GM19452 (cell line): ENCODE results near the gene TRNAU1AP.
"Not testable (repeated sequence)": the region's sequence is repeated elsewhere in the genome, so short reads cannot be mapped to it uniquely, and the experiment has no call there.

ENCODE experiments used
- ATAC-seq: cut with Tn5 transposase; IDR thresholded peaks from one replicate; pipeline ENCODE4 v1.9.1; 2021; ENCODE audit not compliant: unreplicated experiment

The TRNAU1AP gene

DNA sequence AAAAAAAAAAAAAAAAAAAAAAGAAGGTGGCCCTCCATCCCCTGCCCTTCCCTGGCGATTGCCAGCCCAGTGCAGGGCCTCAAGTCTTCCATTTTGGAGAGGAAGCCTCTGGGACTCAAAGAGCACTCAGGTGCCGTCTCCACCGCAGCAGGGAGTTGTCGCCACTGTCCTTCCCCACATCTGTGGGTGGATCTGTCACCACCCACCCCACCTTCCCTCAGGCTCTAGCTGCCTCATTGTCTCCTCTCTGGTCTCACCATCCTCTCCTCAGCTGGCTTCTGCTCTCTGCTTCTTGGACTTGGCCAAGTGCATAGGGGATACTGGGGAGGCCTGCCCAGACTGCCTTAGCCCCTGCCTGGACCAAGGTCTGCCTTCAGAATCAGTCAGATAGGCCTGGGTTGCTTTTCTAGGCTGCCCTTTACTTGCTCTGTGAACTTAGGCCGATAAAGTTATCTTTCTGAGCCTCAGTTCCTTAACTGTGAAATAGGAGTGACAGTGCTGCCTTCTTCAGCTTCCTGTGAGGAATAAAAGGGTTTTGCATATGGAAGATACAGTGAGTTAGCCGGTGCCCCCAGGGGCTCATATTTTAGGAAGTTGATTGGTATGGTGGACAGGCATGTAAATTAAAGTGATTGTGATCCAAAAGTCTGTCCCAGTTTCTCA lies 31.3 kb upstream of the TRNAU1AP start:
- no peak for ATAC-seq

DNA sequence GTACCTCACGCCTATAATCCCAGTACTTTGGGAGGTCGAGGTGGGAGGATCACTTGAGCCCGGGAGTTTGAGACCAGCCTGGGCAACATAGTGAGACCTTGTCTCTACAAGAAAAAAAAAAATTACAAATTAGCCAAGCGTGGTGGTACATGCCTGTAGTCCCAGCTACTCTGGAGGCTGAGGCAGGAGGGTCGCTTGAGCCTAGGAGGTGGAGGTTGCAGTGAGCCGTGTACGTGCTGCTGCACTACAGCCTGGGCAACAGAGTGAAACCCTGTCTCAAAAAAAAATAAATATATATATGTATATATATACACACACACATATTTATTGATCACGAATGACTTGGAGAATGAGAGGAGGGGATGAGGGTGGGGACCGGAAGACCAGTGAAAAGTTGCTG lies 30.3 kb upstream of the TRNAU1AP start:
- not testable (repeated sequence) for ATAC-seq

DNA sequence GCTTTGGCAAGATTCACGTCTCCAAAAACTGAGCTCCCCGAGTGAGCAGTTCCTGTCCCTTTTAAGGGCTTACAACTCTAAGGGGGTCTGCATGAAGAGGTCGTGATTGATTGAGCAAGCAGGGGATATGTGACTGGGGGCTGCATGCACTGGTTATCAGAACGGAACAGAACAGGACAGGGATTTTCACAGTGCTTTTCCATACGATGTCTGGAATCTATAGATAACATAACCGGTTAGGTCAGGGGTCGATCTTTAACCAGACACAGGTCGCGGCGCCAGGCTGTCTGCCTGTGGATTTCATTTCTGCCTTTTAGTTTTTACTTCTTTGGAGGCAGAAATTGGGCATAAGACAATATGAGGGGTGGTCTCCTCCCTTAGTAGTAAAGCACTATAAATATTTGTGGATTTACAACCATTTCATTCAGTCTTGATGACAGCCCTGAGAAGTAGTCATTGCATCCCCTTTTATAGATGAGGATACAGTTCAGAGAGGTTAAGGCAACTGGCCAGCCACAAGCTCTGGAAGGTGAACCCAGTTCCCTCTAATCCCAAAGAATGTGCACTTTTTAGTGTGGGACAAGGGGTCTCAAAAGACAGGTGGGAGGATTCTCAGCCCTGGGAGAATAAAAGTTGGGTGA lies 27.8 kb upstream of the TRNAU1AP start:
- ATAC-seq, result not testable (repeated sequence)

DNA sequence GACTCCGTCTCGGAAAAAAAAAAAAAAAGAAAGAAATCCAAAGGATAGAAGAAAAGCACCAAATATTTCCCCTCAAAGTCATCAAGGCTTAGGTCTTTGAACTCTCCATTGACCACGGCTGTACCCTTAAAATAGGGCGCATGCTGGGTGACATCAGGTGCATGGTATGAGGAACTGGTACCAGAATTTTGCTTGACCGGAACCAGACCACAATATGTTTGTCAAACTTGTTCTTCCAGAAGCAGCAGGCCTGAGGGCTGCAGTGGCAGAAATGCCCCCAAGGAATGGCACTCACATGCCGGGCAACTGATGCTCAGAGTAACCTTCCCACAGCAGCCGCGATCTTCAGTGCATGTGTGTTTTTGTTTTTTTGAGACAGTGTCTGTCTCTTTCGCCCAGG lies 26.0 kb upstream of the TRNAU1AP start:
- no peak for ATAC-seq

DNA sequence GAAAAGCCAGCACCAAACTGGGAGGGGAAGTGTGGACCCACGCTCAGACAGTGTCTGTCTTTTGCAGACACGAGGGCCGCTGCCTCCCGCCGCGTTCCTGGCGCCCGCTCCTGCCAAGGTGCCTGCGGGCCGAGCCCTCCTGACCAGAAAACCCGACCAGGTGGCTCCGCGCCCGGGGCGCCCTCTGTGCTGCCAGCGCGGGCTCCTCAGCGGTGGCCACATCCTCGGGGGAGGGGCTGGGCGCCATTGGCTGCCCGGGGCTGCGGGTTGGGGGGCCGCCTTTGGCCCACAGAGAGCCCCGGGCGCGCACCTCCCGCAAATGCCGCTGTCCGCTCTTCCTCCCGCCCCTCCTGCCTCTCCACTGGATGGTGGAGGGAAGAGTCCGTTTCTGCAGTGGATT lies 22.4 kb upstream of the TRNAU1AP start:
- ATAC-seq, result no peak

DNA sequence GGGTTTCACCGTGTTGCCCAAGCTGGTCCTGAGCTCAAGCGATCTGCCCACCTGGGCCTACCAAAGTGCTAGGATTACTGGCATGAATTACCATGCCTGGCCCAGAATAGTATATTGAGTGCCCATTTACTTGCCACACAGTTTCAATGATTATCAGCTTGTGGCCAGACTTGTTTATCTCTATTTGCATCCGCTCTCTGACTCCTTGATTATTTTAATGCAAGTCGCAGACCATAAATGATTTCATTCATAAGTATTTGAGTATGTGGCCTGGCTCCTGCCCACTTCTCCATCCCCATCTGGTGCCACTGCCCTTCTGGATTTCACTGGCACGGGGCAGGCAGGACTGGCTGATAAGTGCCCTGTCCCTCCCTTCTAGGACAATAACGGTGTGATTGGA lies 18.2 kb upstream of the TRNAU1AP start:
- no peak for ATAC-seq

DNA sequence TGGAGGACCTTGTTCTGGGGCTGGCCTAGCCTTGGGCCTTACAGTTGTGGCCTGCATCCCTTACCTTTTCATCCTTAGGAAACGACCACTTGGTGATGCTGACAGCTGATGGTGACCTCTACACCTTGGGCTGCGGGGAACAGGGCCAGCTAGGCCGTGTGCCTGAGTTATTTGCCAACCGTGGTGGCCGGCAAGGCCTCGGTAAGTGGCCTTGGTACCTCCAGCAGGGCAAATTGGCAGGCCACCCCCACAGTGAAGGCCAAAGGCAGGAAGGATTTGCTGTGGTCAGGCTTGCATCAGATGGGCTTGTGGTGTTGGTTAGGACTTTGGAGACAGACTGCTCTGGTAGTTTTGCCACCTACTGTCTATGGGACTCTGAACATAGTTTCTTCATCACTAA lies 17.7 kb upstream of the TRNAU1AP start:
- ATAC-seq, result no peak

DNA sequence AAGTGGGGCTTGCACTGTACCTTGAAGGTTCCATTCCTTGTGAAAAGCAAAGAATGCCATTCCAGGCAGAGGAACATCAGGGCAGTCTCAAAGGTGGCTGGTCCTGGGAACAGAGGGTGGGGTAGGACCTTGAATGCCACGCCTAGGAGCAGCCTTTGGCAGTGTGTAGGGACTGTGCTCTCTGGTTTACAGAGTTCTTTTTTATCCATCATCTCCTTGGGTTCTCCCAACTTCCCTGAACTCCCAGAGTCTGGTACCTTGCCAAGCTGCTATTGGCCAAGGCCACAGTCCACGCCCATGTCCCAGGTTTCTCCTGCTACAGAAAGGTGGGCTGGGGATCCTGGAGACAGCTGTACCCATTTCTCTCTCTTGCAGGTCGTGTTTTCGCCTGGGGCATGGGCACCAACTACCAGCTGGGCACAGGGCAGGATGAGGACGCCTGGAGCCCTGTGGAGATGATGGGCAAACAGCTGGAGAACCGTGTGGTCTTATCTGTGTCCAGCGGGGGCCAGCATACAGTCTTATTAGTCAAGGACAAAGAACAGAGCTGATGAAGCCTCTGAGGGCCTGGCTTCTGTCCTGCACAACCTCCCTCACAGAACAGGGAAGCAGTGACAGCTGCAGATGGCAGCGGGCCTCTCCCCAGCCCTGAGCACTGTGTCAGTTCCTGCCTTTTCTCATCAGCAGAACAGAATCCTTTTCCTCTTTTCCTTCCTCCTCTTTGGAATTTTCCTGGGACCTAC lies 15.3 kb upstream of the TRNAU1AP start:
- no peak for ATAC-seq

DNA sequence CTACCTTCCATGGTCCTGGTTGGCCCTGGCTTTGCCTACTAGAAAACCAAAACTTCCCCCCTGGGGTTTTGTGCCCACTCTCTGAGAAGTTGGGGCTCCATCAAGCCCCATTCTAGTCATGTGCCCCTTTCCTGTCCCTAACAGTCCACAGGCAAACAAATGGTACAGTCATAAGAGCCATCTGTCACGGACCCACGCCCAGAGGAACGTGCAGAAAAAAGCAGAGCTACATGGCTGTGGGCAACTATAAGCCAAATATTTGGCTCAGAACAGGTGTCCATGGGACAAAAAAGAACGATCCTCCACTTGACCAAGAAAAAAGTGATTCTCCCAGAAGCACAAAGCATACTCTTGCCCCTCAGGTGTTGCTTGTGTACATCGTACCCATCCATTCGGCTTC lies 14.6 kb upstream of the TRNAU1AP start:
- no peak for ATAC-seq

DNA sequence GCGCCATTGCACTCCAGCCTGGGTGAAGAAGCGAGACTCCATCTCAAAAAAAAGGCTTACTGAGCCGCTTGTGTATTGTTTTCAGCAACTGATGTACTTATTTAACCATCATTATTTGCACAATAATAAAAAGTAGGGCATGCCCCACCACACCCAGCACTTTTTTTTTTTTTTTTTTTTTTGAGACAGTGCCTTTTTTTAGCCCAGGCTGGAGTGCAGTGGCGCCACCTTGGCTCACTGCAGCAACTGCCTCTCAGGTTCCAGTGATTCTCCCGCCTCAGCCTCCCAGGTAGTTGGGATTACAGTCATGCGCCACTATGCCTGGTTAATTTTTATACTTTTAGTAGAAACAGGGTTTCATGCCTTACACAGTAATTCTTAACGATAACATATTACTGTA lies 12.2 kb upstream of the TRNAU1AP start:
- no peak for ATAC-seq

DNA sequence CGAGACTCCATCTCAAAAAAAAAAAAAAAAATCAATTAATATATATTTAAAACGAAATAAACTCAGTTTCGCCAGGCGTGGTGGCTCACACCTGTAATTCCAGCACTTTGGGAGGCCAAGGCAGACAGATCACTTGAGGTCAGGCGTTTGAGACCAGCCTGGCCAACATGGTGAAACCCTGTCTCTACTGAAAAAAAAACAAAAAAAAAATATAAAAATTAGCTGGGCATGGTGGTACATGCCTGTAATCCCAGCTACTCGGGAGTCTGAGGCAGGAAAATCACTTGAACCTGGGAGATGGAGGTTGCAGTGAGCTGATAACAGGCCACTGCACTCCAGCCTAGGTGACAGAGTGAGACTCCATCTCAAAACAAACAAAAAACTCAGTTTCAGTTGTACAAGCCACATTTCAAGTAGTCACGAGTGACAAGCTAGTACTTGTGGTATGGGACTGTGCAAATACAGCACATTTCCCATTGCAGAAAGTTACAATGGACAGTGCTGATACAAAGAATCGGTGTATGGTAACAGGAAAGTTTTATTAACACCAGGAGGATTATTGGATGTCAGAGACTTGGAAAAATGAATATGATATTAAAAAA lies 11.4 kb upstream of the TRNAU1AP start:
- not testable (repeated sequence) for ATAC-seq

DNA sequence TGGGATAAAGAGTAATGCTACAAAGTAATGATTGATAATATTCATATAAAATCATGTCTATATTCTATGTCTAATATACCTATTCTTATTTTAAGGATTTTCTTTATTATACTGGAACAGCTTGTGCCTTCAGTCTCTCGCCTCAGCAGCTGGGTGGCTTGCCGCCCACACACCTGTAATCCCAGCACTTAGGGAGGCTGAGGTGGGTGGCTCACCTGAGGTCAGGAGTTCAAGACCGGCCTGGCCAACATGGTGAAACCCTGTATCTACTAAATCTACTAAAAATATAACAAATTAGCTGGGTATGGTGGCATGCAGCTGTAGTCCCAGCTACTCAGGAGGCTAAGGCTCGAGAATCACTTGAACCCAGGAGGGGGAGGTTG lies 7.6 kb upstream of the TRNAU1AP start:
- no peak for ATAC-seq

DNA sequence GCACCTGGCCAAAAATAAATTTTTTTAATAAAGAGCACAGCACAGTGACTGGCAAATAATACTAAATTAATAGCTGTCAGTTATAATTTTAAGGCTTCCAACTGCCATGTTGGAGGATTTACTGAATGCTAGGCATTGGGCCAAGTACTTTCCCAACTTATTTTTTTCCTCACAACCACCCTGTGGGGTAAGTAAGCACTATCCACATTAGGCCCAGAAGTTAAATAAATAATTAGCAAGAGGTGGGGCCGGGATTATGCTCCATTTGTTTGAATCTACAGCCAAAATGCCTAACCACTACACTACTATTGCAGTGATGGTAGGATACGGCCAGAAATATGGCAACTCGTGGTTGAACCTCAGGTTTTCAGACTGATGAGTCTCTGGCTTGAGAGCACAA lies 4.6 kb upstream of the TRNAU1AP start:
- ATAC-seq, result no peak

DNA sequence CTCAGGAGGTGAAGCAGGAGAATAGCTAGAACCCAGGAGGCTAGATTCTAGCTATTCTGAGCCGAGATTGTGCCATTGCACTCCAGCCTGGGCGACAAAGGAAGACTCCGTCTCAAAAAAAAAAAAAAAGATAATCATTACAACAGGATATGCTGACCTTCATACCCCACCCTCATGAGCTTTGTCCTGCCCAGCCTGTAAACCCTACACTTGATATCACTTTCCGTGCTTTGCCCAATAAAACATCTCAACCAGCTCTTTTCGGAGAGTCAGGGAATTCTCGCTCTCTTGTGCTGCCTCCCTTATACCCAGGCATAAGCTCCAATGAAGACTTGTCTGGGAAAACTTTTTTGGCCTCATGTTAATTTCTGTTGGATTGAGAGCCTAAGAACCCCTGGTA lies 1.5 kb upstream of the TRNAU1AP start:
- ATAC-seq, result no peak

DNA sequence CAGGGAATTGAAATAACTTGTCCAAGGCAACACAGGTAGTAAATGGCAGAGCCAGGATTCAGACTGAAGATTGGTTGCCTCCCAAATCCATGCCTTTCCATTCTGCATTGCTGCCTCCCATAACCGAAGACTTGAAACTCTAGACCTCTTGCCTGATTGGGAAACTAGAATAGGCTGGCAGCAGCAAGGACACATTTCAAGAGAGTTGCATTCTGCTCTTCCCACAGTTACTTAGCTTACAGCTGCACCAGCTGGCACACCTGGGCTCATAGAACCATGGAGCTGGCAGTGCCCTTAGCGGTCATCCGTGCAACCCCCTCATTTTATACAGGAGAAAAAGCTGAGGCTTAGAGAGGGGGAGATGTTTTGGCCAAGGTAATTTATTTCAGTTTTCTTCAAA lies 8.0 kb downstream of the TRNAU1AP start:
- ATAC-seq, result no peak

DNA sequence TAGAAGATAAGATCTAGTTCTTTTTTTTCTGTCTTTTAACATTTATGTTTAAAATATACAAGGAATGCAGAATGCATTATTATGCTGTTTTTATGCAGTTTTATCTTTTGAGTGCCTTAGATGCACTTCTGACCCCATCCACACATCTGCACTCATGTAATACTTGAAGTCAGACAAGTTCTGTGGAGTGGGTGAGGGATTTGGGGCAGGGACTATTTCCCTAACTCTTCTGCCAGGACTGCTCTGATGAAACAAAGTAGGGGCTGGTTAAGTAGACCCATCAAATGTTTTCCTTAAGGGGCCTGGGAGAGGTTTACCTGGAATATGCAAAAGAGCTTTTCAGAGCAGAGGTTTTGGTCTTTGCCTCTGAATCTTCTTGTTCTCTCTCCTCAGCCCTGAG lies 11.4 kb downstream of the TRNAU1AP start:
- ATAC-seq, result no peak

DNA sequence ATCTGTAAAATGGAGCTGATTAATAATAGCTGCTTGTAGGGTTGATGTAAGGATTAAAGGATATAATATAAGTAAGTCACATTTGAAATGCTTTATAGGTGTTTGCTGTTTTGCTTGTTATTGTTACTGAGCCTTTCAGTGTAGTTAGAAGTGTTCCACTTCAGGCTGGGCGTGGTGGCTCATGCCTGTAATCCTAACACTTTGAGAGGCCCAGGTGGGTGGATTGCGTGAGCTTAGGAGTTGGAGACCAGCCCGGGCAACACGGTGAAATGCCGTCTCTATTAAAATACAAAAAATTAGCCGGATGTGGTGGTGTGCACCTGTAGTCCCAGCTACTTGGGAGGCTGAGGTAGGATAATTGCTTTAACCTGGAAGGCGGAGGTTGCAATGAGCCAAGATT lies 12.2 kb downstream of the TRNAU1AP start:
- no peak for ATAC-seq

DNA sequence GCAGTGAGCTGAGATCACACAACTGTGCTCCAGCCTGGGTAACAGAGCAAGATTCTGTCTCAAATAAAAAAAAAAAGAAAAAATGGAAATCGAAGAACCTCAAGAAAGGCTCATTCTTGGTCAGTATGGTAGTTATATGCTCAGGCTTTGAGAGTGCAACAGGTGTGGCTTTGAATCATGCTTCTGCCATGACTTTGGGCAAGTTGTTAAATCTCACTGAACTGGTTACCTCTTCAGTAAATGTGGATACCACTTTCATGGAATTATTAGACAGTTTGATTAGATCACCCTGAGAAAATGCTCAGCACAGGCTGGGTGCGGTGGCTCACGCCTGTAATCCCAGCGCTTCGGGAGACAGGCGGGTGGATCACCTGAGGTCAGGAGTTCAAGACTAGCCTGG lies 12.8 kb downstream of the TRNAU1AP start:
- no peak for ATAC-seq

DNA sequence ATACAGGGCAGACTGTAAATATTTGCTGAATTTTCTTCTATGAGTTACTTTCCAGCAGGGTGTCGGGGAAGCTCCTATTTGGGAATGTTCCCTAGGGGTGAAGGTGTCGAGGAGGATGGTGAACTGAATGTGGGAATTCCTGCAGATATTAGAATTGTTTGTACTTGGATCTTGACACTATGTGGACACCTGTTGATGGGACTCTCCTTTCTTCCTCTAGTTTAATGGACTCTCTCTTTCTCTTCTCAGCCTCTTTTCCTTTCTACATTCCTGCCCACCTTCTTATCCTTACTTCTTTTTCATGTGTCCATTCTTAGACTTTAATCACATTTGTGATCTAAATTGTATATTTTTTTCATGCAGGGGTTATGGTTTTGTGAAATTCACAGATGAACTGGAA lies 14.0 kb downstream of the TRNAU1AP start:
- no peak for ATAC-seq

DNA sequence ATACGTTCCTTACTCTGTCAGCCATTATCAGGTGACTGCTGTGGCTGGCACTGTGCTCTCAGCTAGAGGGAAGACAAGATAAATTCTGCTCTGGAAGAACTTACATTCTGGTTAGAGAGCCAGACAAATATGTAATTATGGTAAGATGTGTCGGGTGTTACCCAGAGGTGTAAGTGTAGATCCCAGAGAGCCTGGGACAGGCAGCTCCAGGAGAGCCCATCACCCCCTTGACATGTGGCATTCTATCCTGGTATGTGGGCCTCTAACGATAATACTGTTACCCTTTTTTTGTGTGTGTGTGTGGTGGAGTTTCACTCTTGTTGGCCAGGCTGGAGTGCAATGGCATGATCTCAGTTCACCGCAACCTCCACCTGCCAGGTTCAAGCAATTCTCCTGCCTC lies 19.0 kb downstream of the TRNAU1AP start:
- ATAC-seq, result no peak

DNA sequence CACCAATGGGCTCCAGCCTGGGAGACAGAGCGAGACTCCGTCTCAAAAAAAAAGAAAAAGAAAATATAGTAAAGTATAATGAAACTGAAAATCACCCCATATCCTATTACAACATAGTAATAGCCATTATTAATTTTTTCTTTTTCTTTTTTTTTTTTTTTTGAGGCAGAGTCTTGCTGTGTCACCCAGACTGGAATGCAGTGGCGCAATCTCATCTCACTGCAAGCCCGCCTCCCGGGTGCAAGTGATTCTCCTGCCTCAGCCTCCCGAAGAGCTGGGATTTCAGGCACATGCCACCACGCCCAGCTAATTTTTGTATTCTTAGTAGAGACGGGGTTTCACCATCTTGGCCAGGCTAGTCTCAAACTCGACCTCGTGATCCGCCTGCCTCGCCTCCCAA lies 20.0 kb downstream of the TRNAU1AP start:
- not testable (repeated sequence) for ATAC-seq

DNA sequence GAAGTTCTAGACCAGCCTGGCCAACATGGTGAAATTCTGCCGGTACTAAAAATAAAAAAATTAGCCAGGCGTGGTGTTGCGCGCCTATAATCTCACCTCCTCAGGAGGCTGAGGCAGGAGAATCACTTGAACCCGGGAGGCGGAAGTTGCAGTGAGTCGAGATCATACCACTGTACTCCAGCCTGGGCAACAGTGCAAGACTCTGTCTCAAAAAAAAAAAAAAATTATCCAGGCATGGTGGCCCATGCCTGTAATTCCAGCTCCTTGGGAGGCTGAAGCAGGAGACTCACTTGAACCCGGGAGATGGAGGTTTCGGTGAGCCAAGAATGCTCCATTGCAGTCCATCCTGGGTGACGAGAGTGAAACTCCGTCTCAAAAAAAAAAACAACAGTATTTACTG lies 20.7 kb downstream of the TRNAU1AP start:
- no peak for ATAC-seq
